Stimulated activated CD4-positive, alpha-beta T cell treated with anti-CD3 and anti-CD28 coated beads, TNF-alpha, amount 100 ng/mL, for 4 hours (primary cell): ENCODE data around the gene TOMM7.
A peak's percentile ranks its signal among the peaks of the same experiment; 100 is the strongest.

Experiments used
- DNase-seq, 3 experiments: peaks; one replicate each; pipeline ENCODE4 v3.0.0-alpha.2; 2020; ENCODE audit warnings: low read depth in 3 of 3

The TOMM7 gene

GRCh38 chr7:22822486-22823141 is at the start of gene TOMM7:
TSS of gene TOMM7 (minus strand) at chr7:22822849. CDS start at chr7:22822779, 70 bp downstream.
- DNase-seq: peak; percentile 58 to 80 (median 73)

GRCh38 chr7:22872096-22872807 is 49.6 kb upstream of the TOMM7 start:
- DNase-seq: no peak

GRCh38 chr7:22871661-22872060 is 49.0 kb upstream of the TOMM7 start:
- no peak for DNase-seq

GRCh38 chr7:22868509-22868908 is 45.9 kb upstream of the TOMM7 start:
- no peak for DNase-seq

- no peak for DNase-seq
These were observed 44.9 kb upstream of the TOMM7 start for GRCh38 chr7:22867589-22867988.

GRCh38 chr7:22867003-22867402 is 44.4 kb upstream of the TOMM7 start:
- no peak for DNase-seq

GRCh38 chr7:22865602-22865960 is 42.9 kb upstream of the TOMM7 start:
- no peak for DNase-seq

- no peak for DNase-seq
These were observed 42.4 kb upstream of the TOMM7 start for GRCh38 chr7:22864855-22865601.

- no peak for DNase-seq
These were observed 41.7 kb upstream of the TOMM7 start for GRCh38 chr7:22864301-22864700.

GRCh38 chr7:22863156-22863899 is 40.7 kb upstream of the TOMM7 start:
- no peak for DNase-seq

- DNase-seq: no peak
These were observed 38.9 kb upstream of the TOMM7 start for GRCh38 chr7:22861576-22861975.

- DNase-seq: no peak
These were observed 38.3 kb upstream of the TOMM7 start for GRCh38 chr7:22860784-22861482.

- DNase-seq: no peak
These were observed 37.7 kb upstream of the TOMM7 start for GRCh38 chr7:22860337-22860736.

- DNase-seq: no peak
These were observed 37.1 kb upstream of the TOMM7 start for GRCh38 chr7:22859641-22860290.

- DNase-seq: no peak
These were observed 36.3 kb upstream of the TOMM7 start for GRCh38 chr7:22858640-22859561.

GRCh38 chr7:22858274-22858639 is 35.6 kb upstream of the TOMM7 start:
- no peak for DNase-seq

- DNase-seq: no peak
These were observed 33.8 kb upstream of the TOMM7 start for GRCh38 chr7:22856416-22856815.

GRCh38 chr7:22855049-22855392 is 32.4 kb upstream of the TOMM7 start:
- no peak for DNase-seq

- peak; percentile 69 to 80 (median 70) for DNase-seq
These were observed 31.8 kb upstream of the TOMM7 start for GRCh38 chr7:22854158-22855048.
